ENCODE measurements around the gene SPPL3.
"Not testable (repeated sequence)": the region's sequence is repeated elsewhere in the genome, so short reads cannot be mapped to it uniquely, and the experiment has no call there.

The SPPL3 gene

GRCh38 chr12:120901818-120902217, 2.3 kb downstream of the SPPL3 start:
- TF ChIP-seq, protein P1, sequence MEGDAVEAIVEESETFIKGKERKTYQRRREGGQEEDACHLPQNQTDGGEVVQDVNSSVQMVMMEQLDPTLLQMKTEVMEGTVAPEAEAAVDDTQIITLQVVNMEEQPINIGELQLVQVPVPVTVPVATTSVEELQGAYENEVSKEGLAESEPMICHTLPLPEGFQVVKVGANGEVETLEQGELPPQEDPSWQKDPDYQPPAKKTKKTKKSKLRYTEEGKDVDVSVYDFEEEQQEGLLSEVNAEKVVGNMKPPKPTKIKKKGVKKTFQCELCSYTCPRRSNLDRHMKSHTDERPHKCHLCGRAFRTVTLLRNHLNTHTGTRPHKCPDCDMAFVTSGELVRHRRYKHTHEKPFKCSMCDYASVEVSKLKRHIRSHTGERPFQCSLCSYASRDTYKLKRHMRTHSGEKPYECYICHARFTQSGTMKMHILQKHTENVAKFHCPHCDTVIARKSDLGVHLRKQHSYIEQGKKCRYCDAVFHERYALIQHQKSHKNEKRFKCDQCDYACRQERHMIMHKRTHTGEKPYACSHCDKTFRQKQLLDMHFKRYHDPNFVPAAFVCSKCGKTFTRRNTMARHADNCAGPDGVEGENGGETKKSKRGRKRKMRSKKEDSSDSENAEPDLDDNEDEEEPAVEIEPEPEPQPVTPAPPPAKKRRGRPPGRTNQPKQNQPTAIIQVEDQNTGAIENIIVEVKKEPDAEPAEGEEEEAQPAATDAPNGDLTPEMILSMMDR (conservative IDR thresholded peaks at IDR 0.05) = no peak
- no peak overlapping the region for H3K27ac ChIP-seq

DNA sequence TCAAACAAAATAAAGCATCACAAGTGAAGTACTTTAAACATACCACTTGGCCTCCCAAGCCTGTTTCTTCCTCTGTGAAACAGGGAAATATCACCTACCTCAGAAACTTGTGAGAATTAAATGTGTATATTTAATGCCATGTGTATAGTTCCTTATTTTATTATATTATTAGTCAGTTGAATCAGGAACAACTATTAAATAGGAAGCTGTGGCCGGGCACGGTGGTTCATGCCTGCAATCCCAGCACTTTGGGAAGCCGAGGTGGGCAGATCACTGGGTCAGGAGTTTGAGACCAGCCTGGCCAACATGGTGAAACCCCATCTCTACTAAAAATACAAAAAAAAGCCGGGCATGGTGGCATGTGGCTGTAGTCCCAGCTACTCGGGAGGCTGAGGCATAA, 3.1 kb downstream of the SPPL3 start:
- H3K27ac ChIP-seq = not testable (repeated sequence)

DNA sequence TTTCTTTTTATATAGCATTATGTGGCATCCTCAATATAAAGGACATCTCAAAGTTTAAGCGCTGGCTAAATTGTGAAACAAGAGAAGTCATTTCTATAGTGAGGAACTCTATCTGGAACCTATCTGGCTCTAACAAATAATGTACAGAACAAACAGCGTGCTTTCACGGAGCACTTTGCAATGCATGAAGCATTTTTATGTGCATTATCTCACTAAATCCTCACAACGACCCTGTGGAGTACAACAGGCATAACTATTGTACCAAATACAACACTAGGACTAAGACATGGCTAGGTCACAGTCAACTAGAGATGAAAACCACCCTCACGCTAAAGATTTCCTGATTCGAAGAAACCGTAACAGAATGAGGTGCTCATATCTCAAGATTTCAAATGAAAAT, 8.6 kb downstream of the SPPL3 start:
- TF ChIP-seq, protein P1 (conservative IDR thresholded peaks at IDR 0.05) = no peak
- no peak overlapping the region for H3K27ac ChIP-seq

- no peak overlapping the region for H3K27ac ChIP-seq
- TF ChIP-seq, protein P1 (conservative IDR thresholded peaks at IDR 0.05) = no peak
Observed at GRCh38 chr12:120892265-120892664, 11.9 kb downstream of the SPPL3 start.

- H3K27ac ChIP-seq = no peak overlapping the region
- TF ChIP-seq, protein P1 (conservative IDR thresholded peaks at IDR 0.05) = no peak
Observed at GRCh38 chr12:120890963-120891362, 13.2 kb downstream of the SPPL3 start.

GRCh38 chr12:120887253-120888043, 16.7 kb downstream of the SPPL3 start:
- H3K27ac ChIP-seq = no peak overlapping the region
- TF ChIP-seq, protein P1 (conservative IDR thresholded peaks at IDR 0.05) = no peak

GRCh38 chr12:120886199-120887018, 17.7 kb downstream of the SPPL3 start:
- TF ChIP-seq, protein P1 (conservative IDR thresholded peaks at IDR 0.05) = no peak
- no peak overlapping the region for H3K27ac ChIP-seq

DNA sequence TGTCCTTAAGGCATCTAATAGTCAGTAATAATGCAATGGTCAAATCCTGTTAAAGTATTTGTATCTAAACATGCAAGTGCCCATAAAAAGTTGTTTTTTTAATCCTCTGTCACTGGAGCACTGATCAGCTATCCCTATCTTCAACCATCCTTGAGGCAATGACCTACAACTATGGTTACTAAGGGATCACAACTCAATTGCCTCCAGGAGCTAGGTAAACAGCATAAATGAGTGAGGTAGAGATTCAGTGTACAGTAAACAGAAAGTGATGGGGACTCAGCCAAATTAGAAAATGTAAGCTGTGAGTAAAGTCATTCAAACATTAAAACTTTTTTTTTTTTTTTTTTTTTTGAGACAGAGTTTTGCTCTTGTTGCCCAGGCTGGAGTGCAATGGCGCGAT, 18.6 kb downstream of the SPPL3 start:
- TF ChIP-seq, protein P1 (conservative IDR thresholded peaks at IDR 0.05) = no peak
- no peak overlapping the region for H3K27ac ChIP-seq
